Uterus (tissue), 2 donors: ENCODE measurements around the gene SLC39A2.

Experiments used
- POLR2A ChIP-seq, 2 donors: fragments of 450-650 bp; IDR thresholded peaks; one replicate each; pipeline ENCODE4 v1.6.1; 2016; ENCODE audit warnings: antibody characterized with exemption in 2 of 2, mild to moderate bottlenecking in 1 of 2, moderate library complexity in 1 of 2
- TF ChIP-seq, protein P1 (sequence below), 4 experiments: fragments of 200-600 bp in 2 of 4; fragments of 450-650 bp in 2 of 4; sonication (generic) in 2 of 4; IDR thresholded peaks; one replicate each; pipeline ENCODE4 v1.5.1; 2016 to 2019; ENCODE audit warnings: antibody characterized with exemption in 4 of 4, mild to moderate bottlenecking in 2 of 4, moderate library complexity in 1 of 4

DNA sequence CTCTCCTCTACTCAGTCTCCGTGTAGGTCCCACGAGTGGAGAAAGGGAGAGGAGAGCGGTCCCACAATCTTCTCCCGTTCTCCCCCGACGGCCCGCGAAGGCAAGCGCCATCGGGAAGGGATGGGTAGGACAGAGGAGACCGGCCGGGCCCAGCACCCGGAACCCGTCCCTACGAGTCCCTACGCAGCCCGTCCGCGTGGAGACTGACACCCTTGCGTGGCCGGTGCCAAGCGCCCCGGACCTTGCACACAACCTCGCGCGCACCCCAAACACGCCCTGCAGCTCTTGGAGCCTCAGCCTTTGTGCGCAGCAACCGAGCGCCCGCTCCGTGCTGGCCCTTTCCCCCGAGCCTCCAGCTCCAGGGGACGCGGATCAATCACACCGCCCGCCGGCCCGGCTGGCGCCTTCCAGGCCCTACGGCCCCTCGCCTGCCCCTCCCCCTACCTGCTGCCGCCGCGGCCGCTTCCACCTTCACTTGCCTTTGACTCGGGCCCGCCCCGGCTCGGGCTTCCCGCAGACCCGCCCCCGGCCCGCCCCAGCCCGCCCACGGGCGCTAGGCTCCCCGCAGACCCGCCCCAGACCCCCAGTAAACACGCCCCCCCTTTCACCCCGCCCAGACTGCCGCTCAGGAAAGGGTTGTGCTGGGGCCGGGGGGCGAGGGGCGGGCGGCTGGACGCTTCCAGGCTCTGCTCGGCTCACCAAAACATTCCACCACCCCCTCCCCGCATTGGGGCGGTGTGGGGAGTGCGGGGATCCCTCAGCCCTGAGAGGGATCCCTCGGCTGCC, 25.7 kb downstream of the SLC39A2 start, which contains the start of gene NDRG2:
- peak; percentile 57 to 68 for TF ChIP-seq POLR2A (IDR thresholded peaks at IDR 0.05)
- TF ChIP-seq, protein P1, sequence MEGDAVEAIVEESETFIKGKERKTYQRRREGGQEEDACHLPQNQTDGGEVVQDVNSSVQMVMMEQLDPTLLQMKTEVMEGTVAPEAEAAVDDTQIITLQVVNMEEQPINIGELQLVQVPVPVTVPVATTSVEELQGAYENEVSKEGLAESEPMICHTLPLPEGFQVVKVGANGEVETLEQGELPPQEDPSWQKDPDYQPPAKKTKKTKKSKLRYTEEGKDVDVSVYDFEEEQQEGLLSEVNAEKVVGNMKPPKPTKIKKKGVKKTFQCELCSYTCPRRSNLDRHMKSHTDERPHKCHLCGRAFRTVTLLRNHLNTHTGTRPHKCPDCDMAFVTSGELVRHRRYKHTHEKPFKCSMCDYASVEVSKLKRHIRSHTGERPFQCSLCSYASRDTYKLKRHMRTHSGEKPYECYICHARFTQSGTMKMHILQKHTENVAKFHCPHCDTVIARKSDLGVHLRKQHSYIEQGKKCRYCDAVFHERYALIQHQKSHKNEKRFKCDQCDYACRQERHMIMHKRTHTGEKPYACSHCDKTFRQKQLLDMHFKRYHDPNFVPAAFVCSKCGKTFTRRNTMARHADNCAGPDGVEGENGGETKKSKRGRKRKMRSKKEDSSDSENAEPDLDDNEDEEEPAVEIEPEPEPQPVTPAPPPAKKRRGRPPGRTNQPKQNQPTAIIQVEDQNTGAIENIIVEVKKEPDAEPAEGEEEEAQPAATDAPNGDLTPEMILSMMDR (IDR thresholded peaks at IDR 0.05) = peak in 1 of 4 experiments; percentile 21
